Lower leg skin (tissue), 3 donors: ENCODE results near the gene ZFYVE21.

Experiments used
- POLR2A ChIP-seq, 2 donors: fragments of 450-650 bp; IDR thresholded peaks; one replicate each; pipeline ENCODE4 v1.6.1; 2016 to 2017; ENCODE audit warnings: antibody characterized with exemption in 2 of 2, mild to moderate bottlenecking in 1 of 2, moderate library complexity in 1 of 2
- TF ChIP-seq, protein P1 (sequence below), 3 donors: fragments of 450-650 bp; IDR thresholded peaks; one replicate each; pipeline ENCODE4 v1.5.1; 2016; ENCODE audit warnings: antibody characterized with exemption in 3 of 3, mild to moderate bottlenecking in 3 of 3, moderate library complexity in 2 of 3

DNA sequence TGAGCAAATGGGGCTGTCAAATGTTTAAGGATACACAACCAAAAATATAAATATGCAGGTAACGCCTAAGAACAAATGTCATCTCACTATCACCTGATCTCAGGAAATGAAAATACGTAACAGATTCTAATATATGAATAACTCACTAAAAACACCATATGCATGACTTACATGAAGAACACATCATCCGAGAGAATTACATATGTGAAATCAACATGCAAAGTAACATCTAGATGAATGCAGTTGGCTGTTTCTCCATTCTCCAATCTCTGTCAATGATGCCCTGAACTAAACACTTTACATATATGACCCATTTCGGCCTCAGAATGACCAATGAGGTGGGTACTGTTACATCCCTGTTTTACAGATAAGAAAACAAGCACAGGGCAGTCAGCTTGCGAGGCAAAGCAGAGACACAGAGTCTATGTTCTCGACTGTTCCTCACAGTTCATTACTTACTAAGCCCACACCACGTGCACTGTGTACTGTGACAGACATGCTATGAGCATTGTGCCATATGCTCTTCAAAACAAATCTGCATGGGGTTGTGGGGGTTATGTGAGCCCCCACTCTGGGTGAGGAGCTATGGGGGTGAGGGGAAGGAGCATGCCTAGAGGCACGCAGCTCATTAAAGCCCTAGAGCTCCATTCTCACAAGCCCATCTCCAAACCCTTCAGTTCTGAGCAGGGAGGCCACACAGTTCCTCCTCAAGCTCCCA lies 42.6 kb downstream of the ZFYVE21 start:
- no peak for TF ChIP-seq POLR2A (IDR thresholded peaks at IDR 0.05)
- TF ChIP-seq, protein P1, sequence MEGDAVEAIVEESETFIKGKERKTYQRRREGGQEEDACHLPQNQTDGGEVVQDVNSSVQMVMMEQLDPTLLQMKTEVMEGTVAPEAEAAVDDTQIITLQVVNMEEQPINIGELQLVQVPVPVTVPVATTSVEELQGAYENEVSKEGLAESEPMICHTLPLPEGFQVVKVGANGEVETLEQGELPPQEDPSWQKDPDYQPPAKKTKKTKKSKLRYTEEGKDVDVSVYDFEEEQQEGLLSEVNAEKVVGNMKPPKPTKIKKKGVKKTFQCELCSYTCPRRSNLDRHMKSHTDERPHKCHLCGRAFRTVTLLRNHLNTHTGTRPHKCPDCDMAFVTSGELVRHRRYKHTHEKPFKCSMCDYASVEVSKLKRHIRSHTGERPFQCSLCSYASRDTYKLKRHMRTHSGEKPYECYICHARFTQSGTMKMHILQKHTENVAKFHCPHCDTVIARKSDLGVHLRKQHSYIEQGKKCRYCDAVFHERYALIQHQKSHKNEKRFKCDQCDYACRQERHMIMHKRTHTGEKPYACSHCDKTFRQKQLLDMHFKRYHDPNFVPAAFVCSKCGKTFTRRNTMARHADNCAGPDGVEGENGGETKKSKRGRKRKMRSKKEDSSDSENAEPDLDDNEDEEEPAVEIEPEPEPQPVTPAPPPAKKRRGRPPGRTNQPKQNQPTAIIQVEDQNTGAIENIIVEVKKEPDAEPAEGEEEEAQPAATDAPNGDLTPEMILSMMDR (IDR thresholded peaks at IDR 0.05) = no peak
